Measurements from ENCODE around the gene CHSY1.

GRCh38 chr15:101200181-101200580 lies 51.7 kb downstream of the CHSY1 start:
- TF ChIP-seq POLR2A (IDR thresholded peaks at IDR 0.05; ENCODE audit: low read depth) (no peak), CTCF (IDR thresholded peaks at IDR 0.05) (no peak), EP300 (IDR thresholded peaks at IDR 0.05) (no peak)
